Esophagus squamous epithelium (tissue), 5 donors: ENCODE data around the gene BZW2. TPM values are rescaled to one million over a fixed set of nuclear protein-coding genes. Genes with fewer than 3 reads are reported as not detected.

ENCODE experiments used
- DNase-seq: peaks from one replicate; lab custom pipeline; 2025; lab: John Stamatoyannopoulos, UW
- H3K27ac ChIP-seq, 4 donors: fragments of 200-600 bp; sonication (generic); one replicate each; pipeline ENCODE4 v1.5.1; 2016 to 2019; ENCODE audit warnings: mild to moderate bottlenecking in 1 of 4
- H3K27me3 ChIP-seq, 4 donors: fragments of 200-600 bp; sonication (generic); 1 replicate in 3 of 4; 2 replicates in 1 of 4; pipeline versions ENCODE4 v1.5.1 to v1.6.0; 2017 to 2021; ENCODE audit warnings: antibody characterized with exemption in 1 of 4
- H3K36me3 ChIP-seq, 3 donors: fragments of 200-600 bp; sonication (generic); one replicate each; pipeline ENCODE4 v1.5.1; 2016 to 2019
- H3K4me1 ChIP-seq, 3 donors: fragments of 200-600 bp; sonication (generic); one replicate each; pipeline ENCODE4 v1.5.1; 2017 to 2019
- H3K4me3 ChIP-seq, 4 donors: fragments of 200-600 bp; sonication (generic); 1 replicate in 3 of 4; 2 replicates in 1 of 4; pipeline ENCODE4 v1.5.1; 2016 to 2019; ENCODE audit warnings: mild to moderate bottlenecking in 2 of 4, moderate library complexity in 1 of 4
- H3K9me3 ChIP-seq, 3 donors: fragments of 200-600 bp; sonication (generic); one replicate each; pipeline ENCODE4 v1.5.1; 2016 to 2019
- POLR2A ChIP-seq, 4 donors: fragments of 450-650 bp; IDR thresholded peaks; one replicate each; pipeline ENCODE4 v1.6.1; 2017; ENCODE audit warnings: antibody characterized with exemption in 4 of 4, mild to moderate bottlenecking in 4 of 4, moderate library complexity in 3 of 4
- WGBS, 2 donors: methylation state at CpG; one replicate each; pipeline ENCODE4 v1.1.5; 2018; 5-methylcytosine and 5-hydroxymethylcytosine counted together
- intact Hi-C: fragments of 100-400 bp; cut with DNase I; formaldehyde crosslinking; loops from one replicate; pipeline ENCODE4 v1.15.0; 2022
- total RNA-seq, 4 donors: library from RNA; depleted of rRNA; stranded (reverse); fragments of >200 nt; gene quantifications; one replicate each; pipeline ENCODE4 v1.1.0, GENCODE V29; 2016
- TF ChIP-seq, protein P1 (sequence below), 6 experiments: fragments of 450-650 bp in 4 of 6; fragments of 200-600 bp in 2 of 6; sonication (generic) in 2 of 6; IDR thresholded peaks; one replicate each; pipeline ENCODE4 v1.5.1; 2016 to 2019; ENCODE audit warnings: antibody characterized with exemption in 6 of 6, mild to moderate bottlenecking in 4 of 6, moderate library complexity in 4 of 6
- donor health status: DM: yes; HTN: yes; CAD: no.

Gene BZW2
- total RNA-seq, 4 donors from 2014 or later, result 38.2 to 79.5 (median 69.6) TPM

GRCh38 chr7:16634271-16634738 is 11.7 kb upstream of the BZW2 start:
- no peak overlapping the region for H3K4me3 ChIP-seq
- peak overlapping the region in 1 of 4 donors; percentile 60 for H3K27ac ChIP-seq
- no peak for DNase-seq
- intact Hi-C loops, result no loop called here
- H3K36me3 ChIP-seq, result peaks cover 0 to 5% (median 0%) of the 10 kb centered on the region in 3 donors
- H3K27me3 ChIP-seq, result no peaks in the 10 kb centered on the region
- no peaks in the 10 kb centered on the region for H3K9me3 ChIP-seq
- H3K4me1 ChIP-seq, result peaks cover 4 to 44% (median 5%) of the 10 kb centered on the region in 3 donors
- WGBS, 2 donors, result 75% methylated on average over 4 of the region's 4 CpGs
- TF ChIP-seq, protein P1, sequence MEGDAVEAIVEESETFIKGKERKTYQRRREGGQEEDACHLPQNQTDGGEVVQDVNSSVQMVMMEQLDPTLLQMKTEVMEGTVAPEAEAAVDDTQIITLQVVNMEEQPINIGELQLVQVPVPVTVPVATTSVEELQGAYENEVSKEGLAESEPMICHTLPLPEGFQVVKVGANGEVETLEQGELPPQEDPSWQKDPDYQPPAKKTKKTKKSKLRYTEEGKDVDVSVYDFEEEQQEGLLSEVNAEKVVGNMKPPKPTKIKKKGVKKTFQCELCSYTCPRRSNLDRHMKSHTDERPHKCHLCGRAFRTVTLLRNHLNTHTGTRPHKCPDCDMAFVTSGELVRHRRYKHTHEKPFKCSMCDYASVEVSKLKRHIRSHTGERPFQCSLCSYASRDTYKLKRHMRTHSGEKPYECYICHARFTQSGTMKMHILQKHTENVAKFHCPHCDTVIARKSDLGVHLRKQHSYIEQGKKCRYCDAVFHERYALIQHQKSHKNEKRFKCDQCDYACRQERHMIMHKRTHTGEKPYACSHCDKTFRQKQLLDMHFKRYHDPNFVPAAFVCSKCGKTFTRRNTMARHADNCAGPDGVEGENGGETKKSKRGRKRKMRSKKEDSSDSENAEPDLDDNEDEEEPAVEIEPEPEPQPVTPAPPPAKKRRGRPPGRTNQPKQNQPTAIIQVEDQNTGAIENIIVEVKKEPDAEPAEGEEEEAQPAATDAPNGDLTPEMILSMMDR (IDR thresholded peaks at IDR 0.05), result no peak
- no peak for TF ChIP-seq POLR2A (IDR thresholded peaks at IDR 0.05)

GRCh38 chr7:16636555-16637101 is 9.4 kb upstream of the BZW2 start:
- TF ChIP-seq, protein P1 (IDR thresholded peaks at IDR 0.05), result no peak
- no peak for TF ChIP-seq POLR2A (IDR thresholded peaks at IDR 0.05)
- intact Hi-C loops, result no loop called here

DNA sequence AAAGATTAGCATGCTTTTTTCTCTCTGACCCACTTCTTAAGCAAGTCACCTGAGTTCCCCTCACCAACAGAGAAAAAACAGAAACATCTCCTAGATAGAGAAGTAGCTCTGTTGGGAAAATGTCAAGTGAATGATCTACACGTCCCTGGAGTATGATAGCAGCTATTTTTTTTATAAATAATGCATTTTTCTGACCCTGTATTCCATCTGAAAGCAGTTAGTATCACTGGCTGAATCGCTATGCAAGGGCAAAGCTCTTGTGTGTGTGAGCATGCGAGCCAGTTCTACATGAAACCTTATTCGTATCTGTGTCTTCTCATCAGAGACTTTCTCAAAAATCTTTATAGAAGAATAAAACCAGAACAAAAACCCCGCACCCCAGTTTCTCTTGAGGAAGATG is 8.6 kb upstream of the BZW2 start:
- Histone ChIP-seq H3K36me3 (no peaks in the 10 kb centered on the region), H3K9me3 (no peaks in the 10 kb centered on the region), H3K27ac (peak overlapping the region in 1 of 4 donors; percentile 56), H3K4me1 (peaks cover 4 to 44% (median 5%) of the 10 kb centered on the region in 3 donors), H3K4me3 (no peak overlapping the region), H3K27me3 (no peaks in the 10 kb centered on the region)
- no peak for DNase-seq
- TF ChIP-seq, protein P1 (IDR thresholded peaks at IDR 0.05), result no peak
- no peak for TF ChIP-seq POLR2A (IDR thresholded peaks at IDR 0.05)
- WGBS, 2 donors, result 60 to 61% methylated on average over 5 of the region's 5 CpGs
- intact Hi-C loops, result no loop called here

More at GRCh38 chr7:16636555-16637101, 9.4 kb upstream of the BZW2 start:
- H3K4me1 ChIP-seq, result peaks cover 4 to 44% (median 5%) of the 10 kb centered on the region in 3 donors
- H3K36me3 ChIP-seq, result no peaks in the 10 kb centered on the region
- peak overlapping the region in 1 of 4 donors; percentile 56 for H3K27ac ChIP-seq
- DNase-seq, result no peak
- no peaks in the 10 kb centered on the region for H3K9me3 ChIP-seq
- no peak overlapping the region for H3K4me3 ChIP-seq
- 73 to 83% methylated on average over 1 of the region's 1 CpG for WGBS, 2 donors
- H3K27me3 ChIP-seq, result no peaks in the 10 kb centered on the region

DNA sequence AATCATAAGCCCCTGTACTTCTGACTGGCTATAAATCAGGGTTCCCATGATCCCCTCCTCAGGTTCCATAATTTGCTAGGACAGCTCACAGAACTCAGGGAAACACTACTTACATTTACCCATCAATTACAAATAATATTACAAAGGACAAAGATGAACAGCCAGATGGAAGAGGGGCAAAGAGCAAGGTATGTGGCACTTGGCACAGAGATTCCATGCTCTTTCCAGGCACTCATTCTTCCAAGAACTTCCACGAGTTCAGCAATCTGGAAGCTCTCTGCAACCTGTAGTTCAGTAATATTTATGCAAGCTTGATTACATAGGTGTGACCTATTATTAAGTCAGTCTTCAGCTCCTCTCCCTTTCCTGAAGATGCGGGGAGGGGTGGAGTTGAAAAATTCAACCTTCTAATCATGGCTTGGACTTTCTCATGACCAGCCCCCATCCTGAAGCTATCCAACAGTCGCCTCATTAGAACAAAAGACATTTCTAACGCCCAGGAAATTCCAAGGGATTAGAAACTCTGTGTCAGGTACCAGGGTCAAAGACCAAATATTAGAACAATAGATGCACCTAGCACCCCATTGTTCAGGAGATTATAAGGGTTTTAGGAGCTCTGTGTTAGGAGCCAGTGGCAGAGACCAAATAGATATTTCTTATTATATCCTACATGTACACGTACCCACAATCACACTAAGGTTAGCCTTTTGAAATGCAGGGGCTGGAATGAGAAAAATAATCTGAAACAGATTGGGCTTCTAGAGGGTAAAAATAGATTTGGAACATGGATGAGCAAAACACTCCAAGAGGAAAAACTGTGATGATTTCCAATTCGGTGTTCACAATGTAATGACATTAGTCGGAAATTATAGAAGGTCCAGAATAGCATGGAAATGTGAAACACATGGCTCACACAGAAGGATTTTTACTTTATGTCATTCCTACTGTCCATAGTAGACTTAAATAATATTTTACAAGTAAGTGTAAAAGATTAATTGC is 7.4 kb upstream of the BZW2 start:
- H3K36me3 ChIP-seq, result no peaks in the 10 kb centered on the region
- H3K4me1 ChIP-seq, result peaks cover 4 to 54% (median 10%) of the 10 kb centered on the region in 3 donors
- H3K4me3 ChIP-seq, result no peak overlapping the region
- no peak overlapping the region for H3K27ac ChIP-seq
- 67% methylated on average over 7 of the region's 7 CpGs for WGBS, 2 donors
- no peak for DNase-seq
- intact Hi-C loops, result no loop called here
- no peaks in the 10 kb centered on the region for H3K27me3 ChIP-seq
- TF ChIP-seq, protein P1 (IDR thresholded peaks at IDR 0.05), result no peak
- TF ChIP-seq POLR2A (IDR thresholded peaks at IDR 0.05), result no peak
- H3K9me3 ChIP-seq, result no peaks in the 10 kb centered on the region
